RKO (cell line): ENCODE measurements around the gene ATRNL1.
"Not testable (repeated sequence)": the region's sequence is repeated elsewhere in the genome, so short reads cannot be mapped to it uniquely, and the experiment has no call there.

Source experiments
- DNase-seq: peaks from one replicate; pipeline ENCODE4 v3.0.0-alpha.2; 2016; ENCODE audit warnings: low spot score

ATRNL1 gene

DNA sequence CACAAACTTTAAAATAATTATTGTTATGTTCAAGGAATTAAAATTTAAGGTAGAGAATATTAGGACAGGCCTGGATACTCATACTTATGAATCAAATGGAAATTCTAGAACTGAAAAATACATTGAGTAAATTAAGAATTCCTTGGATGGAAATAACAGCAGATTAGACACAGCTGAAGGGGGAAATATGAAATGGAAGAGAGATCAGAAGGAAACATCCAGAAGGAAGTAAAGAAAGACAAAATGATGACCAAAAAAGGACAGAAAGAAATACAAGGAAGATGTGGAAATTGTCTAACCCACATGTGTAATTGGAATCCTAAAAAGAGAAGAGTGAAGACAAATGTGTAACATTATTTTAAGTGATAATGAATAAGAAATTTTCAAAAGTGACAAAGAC lies 128.9 kb downstream of the ATRNL1 start:
- DNase-seq, result no peak

- no peak for DNase-seq
Observed at GRCh38 chr10:115239761-115240160, 146.6 kb downstream of the ATRNL1 start.

- DNase-seq, result no peak
Observed at GRCh38 chr10:115250784-115251183, 157.6 kb downstream of the ATRNL1 start.

DNA sequence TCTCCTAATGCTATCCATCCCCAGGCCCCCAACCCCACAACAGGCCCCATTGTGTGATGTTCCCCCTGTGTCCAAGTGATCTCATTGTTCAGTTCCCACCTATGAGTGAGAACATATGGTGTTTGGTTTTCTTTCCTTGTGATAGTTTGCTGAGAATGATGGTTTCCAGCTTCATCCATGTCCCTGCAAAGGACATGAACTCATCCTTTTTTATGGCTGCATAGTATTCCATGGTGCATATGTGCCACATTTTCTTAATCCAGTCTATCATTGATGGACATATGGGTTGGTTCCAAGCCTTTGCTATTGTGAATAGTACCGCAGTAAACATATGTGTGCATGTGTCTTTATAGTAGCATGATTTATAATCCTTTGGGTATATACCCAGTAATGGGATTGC lies 160.6 kb downstream of the ATRNL1 start:
- not testable (repeated sequence) for DNase-seq

- no peak for DNase-seq
Observed at GRCh38 chr10:115272482-115272881, 179.3 kb downstream of the ATRNL1 start.

DNA sequence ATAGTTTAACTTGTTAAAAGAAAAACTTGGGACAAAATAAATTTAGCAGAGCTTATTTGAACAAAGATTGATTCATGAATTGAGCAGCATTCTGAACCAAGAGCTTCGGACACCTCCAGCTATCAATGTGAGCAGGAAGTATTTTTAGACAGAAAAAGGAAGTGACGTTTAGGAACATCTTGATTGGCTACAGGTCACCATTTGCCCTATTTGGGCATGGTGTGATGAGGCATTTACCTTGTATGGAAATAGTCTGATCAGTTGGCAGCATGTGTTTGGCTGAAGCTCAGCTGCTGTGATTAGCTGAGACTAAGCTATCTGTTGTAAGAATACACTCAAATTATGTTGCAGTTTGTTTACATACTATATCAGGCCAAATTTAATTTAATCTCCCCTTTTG lies 185.1 kb downstream of the ATRNL1 start:
- DNase-seq, result no peak

DNA sequence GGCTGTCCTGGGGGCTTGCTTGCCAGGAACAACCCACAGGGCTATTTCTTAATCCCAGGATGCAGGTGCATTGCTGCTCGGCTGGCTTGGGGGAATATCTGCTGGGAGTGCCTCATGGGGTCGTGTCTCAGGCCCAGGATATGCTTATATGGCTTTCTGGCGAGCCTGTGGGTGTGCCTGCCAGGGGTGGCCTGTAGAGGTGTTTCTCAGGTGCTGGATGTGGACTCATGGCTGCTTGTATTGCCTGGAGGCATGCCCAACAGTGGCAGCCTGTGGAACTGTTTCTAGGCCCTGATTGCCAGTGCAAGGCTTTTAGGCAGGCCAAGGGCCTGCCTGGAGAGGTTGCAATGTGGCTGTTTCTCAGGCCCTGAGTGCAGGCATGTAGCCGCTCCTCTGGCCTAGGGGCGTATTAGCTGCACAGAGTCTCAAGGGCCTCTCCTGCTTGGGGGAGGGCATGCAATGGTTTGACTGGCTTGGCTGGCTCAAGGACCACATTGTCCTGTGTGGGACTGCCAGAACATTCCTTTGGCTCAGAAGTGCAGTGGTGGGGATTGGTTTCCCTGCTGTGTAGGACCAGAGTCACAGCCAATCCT lies 202.1 kb downstream of the ATRNL1 start:
- no peak for DNase-seq

DNA sequence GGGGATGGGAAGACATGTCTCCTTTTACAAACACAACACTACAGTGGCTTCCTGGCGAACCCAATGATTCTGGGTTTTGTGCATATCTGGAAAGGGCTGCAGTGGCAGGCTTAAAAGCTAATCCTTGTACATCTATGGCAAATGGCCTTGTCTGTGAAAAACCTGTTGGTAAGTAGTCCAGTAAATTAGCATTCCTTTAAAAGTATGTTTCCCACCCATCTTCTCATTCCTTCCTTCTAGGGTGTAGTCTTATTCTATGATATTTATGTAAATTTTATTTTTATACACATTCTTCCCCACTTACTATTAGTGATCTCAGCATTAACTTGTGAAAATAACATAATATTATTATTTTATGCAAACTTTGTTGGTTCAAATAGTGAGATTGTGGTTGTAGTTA lies 206.9 kb downstream of the ATRNL1 start:
- DNase-seq, result no peak

DNA sequence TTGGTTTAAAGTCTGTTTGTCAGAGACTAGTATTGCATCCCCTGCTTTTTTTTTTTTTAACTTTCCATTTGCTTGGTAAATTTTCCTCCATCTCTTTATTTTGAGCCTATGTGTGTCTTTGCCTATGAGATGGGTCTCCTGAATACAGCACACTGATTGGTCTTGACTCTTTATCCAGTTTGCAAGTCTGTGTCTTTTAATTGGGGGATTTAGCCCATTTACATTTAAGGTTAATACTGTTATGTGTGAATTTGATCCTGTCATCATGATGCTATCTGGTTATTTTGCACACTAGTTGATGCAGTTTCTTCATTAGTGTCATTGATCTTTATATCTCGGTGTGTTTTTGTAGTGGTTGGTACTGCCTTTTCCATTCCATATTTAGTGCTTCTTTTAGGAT lies 226.5 kb downstream of the ATRNL1 start:
- DNase-seq, result not testable (repeated sequence)

DNA sequence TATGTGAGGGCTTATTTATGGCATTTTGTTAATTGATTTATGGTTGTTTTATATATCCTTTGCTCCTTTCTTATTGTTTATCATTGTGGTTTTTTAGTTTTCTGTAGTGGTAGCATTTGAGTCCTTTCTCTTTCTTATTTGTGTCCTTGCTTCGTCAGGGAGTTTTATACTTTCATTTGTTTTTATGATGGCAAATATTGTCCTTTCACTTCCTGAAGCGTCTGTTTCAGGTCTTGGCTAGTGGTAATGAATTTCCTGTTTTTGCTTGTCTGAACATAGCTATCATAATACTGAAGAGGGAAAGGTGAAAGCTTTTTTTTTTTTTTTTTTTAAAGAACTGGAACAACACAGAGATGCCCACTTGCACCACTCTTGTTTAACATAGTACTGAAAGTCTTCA lies 228.2 kb downstream of the ATRNL1 start:
- no peak for DNase-seq

GRCh38 chr10:115328331-115328730 lies 235.2 kb downstream of the ATRNL1 start:
- no peak for DNase-seq

- DNase-seq, result peak; percentile 32
Observed at GRCh38 chr10:115335366-115335765, 242.2 kb downstream of the ATRNL1 start.

DNA sequence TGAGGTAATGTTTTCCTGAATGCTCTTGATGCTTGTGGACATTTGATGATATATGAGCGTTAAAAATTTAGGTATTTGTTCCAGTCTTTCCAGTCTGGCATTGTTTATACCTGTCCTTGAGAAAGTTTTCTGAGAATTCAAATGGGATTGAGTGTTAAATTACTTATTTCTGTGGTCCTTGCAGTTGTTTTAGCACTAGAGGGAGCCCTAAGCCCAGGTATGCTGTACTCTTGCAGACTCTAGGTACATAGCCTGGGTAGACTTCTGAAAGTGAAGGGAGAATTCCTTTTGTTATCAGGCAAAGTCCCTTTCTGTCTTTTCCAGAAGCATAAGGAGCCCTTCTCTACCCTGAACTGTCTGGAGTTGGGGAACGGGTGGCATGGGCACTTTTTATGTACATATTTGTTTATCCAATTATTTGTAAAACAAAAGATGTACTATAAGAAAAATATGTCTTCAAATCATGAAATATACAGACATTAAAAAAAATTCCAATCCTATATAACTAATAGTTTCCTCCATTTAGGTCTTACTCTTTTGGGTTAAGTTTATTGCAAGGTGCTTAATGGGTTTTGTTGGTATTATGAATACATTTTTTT lies 262.1 kb downstream of the ATRNL1 start:
- peak; percentile 77 for DNase-seq

- DNase-seq, result not testable (repeated sequence)
Observed at GRCh38 chr10:115367920-115368319, 274.8 kb downstream of the ATRNL1 start.

DNA sequence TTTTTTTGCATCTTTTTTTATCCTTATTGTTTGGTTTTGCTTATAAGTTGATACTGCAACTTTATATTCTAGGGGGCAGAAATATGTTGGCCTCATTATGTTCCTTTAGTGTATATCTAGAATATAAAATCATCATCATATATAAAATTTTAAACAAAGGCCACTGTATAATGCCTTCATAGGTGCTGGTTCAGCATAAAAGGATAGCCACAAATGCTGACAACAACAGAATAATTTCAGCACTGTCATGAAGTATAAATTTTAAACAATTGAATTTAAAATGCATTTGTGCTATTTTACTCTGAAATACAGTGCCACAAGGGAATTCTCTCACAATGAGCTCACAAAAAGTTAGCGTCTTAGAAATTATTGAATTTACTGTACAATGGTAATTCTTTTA lies 285.9 kb downstream of the ATRNL1 start:
- no peak for DNase-seq

- no peak for DNase-seq
Observed at GRCh38 chr10:115384665-115385064, 291.5 kb downstream of the ATRNL1 start.

- DNase-seq, result no peak
Observed at GRCh38 chr10:115390607-115391006, 297.4 kb downstream of the ATRNL1 start.

- DNase-seq, result no peak
Observed at GRCh38 chr10:115398026-115398425, 304.9 kb downstream of the ATRNL1 start.

- DNase-seq, result no peak
Observed at GRCh38 chr10:115402699-115403098, 309.5 kb downstream of the ATRNL1 start.

- not testable (repeated sequence) for DNase-seq
Observed at GRCh38 chr10:115405838-115406237, 312.7 kb downstream of the ATRNL1 start.

- DNase-seq, result no peak
Observed at GRCh38 chr10:115409347-115409746, 316.2 kb downstream of the ATRNL1 start.

DNA sequence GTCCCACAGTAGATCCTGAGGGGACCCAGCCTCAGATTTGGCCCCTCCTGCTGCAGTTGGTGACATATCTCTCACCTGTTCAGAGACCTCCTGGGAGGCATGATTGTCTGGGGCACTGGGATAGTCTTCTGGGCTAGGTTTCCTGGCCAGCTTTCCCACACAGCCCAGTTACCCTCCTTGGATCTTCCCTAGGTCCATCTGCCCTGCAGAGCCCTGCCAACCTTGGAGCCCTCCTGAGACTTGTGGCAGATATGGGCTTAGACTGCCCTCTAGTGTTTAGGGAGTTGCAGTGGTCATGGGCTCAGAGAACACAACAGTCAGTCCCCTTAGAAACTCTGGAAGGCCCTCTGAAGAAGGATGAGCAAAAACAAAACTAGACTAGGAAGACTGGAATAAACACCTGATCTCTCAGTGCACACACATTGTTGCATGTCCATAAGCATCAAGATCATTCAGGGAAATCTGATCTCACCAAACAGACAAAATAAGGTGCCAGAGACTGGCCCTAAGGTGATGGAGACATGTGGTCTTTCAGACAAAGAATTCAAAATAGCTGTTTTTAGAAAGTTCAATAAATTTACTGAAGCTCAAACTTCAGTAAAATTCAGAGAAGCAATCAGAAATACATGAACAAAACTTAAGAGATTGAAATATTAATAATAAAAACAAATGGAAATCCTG lies 324.6 kb downstream of the ATRNL1 start:
- peak; percentile 69 for DNase-seq

DNA sequence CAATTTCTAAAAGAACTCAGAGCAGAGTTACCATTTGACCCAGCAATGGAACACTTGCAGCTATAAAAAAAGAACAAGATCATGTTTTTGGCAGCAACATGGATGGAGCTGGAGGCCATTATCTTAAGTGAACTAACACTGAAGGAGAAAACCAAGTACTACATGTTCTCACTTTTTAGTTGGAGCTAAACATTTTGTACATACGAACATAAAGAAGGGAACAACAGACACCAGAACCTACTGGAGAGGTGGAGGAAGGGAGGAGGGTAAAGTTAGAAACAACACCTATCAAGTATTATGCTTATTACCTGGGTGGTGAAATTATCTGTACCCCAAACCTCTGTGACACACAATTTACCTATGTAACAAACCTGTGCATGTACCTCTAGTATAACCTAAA lies 329.5 kb downstream of the ATRNL1 start:
- no peak for DNase-seq

DNA sequence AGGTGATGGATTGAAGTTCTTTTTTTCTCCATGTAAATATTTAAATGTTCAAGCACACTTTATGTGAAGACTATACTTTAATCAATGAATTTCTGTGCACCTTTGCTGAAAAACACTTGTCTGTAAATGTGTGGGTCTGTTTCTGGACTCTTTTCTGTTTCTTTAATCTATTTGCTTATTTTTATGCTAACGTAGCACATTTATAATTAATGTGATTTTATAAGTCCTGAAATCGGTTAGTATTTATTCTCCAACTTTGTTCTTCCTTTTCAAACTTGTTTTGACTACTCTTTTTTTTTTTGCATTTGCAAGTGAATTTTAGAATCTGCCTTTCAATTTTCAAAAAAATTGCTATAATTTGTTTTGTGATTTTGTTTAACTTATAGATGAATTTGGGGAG lies 334.4 kb downstream of the ATRNL1 start:
- DNase-seq, result no peak
